HG02678 (cell line): Measurements from ENCODE around the gene SLC25A21.
"Not testable (repeated sequence)": the region's sequence is repeated elsewhere in the genome, so short reads cannot be mapped to it uniquely, and the experiment has no call there.

Source experiments
- ATAC-seq: cut with Tn5 transposase; IDR thresholded peaks from one replicate; pipeline ENCODE4 v1.9.1; 2021; ENCODE audit warnings: mild to moderate bottlenecking, moderate library complexity; ENCODE audit not compliant: unreplicated experiment

The SLC25A21 gene

DNA sequence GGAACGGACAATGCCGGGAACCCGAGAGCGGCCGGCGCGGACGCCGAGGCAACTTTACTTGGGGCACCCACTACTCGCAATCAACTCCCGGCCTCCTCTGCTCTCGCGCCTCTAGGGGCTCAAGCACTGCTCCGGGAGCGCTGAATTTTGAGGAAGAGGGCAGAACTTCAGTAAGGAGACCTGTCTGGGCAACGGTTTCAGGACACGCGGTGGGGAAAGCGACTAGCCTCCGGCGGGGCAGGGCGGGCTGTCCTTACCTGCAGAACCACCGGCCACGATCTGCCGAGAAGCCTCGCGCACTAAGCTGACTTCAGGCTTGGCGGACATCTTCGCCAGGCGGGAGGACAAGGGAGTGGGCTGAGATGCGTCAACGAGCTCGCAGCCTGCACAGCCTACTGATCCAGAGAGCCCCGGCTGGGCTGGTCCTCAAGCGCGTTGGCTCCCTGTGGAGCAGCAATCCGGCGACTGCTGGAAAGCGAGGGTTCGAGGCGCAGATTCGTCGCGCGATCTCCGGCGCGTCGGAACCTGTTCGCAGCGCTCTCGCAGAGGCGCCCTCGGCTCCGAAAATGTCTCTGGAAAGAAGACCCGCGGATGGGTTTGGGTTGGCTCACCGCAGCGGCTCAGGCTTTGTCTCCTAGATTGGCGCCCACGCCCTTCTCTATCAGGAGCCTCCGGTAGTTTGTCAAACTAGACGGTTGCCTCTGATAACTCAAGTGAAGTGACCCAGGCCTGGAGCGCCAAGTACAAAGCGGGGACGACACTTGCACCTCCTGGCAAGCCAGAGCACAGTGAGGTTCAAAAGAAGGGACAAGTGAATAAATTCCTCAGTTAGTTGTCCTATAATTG lies at the start of gene SLC25A21:
TSS of gene SLC25A21 (minus strand) at position 583 of the 846 bp plus-strand sequence.
- no peak for ATAC-seq

DNA sequence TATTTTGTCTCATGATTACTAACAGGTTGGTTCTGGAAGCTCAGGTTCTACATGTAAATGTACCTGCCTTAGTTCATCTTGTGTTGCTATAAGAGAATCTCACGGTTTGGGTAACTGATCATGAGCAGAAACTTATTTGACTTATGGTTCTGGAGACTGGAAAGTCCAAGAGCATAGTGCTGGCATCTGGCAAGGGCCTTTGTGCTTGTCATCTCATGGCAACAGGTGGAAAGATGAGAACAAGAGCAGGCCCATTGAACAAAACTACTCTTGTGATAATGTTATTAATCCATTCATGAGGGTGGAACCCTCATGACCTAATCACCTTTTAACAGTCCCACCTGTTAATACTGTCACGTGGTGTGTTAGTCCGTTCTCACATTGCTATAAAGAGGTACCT lies 48.7 kb upstream of the SLC25A21 start:
- ATAC-seq, result no peak

DNA sequence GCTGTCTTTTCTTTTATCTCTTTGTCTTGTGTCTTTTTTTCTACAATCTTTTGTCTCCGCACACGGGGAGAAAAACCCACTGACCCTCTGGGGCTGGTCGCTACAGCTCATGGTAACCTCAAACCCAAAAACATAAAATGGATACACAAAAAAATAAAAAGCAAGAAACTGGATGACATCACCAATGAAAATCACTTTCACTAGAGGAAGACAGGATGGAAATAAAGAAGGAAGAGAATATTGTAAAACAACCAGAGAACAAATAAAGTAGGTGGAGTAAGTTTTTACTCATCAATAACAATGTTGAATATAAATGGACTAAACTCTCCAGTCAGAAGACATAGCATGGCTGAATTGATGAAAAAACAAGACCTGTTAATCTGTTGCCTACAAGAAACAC lies 42.9 kb upstream of the SLC25A21 start:
- no peak for ATAC-seq

DNA sequence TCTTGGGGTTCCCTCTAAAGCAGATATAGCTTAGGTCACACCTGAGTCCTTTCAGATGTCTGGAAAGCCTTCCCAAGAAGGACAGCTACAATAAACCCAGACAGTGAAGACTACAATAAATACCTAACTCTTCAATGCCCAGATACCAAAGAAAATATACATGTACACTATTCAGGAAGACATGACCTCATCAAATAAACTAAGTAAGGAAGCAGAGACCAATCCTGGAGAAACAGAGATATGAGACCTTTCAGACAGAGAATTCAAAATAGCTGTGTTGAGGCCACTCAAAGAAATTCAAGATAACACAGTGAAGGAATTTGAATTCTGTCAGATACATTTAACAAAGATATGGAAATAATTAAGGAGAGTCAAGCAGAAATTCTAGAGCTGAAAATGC lies 40.6 kb upstream of the SLC25A21 start:
- no peak for ATAC-seq

DNA sequence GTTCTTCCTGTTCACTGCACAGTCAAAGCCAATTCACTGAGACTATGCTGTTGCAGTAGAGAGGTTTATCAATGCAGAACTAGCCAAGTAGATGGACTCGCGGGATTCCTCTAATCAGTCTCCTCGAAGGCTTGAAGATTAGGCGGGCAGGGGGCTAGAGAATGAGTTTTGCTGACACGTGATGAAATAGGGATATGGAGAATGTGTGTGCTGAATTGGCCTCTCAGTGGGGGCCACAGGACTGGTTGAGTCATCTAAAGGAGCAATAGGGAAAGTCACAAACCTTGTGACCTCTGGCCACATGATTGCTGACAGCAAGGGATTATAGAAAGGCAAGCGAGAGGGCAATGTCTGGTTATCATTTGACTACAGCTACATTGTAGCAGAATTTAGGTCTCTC lies 38.0 kb upstream of the SLC25A21 start:
- ATAC-seq, result no peak

DNA sequence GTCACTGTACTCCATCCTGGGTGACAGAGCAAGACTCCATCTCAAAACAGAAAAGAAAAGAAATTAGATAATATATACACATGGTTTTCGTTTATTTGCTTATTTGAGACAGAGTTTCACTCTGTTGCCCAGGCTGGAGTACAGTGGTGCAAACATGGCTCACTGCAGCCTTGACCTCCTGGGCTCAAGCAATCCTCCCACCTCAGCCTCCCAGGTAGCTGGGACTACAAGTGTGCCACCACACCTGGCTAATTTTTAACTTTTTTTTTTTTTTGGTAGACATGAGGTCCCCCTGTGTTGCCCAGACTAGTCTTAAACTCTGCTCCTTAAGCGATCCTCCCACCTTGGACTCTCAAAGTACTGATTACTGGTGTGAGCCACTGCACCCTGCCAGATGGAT lies 37.2 kb upstream of the SLC25A21 start:
- not testable (repeated sequence) for ATAC-seq

DNA sequence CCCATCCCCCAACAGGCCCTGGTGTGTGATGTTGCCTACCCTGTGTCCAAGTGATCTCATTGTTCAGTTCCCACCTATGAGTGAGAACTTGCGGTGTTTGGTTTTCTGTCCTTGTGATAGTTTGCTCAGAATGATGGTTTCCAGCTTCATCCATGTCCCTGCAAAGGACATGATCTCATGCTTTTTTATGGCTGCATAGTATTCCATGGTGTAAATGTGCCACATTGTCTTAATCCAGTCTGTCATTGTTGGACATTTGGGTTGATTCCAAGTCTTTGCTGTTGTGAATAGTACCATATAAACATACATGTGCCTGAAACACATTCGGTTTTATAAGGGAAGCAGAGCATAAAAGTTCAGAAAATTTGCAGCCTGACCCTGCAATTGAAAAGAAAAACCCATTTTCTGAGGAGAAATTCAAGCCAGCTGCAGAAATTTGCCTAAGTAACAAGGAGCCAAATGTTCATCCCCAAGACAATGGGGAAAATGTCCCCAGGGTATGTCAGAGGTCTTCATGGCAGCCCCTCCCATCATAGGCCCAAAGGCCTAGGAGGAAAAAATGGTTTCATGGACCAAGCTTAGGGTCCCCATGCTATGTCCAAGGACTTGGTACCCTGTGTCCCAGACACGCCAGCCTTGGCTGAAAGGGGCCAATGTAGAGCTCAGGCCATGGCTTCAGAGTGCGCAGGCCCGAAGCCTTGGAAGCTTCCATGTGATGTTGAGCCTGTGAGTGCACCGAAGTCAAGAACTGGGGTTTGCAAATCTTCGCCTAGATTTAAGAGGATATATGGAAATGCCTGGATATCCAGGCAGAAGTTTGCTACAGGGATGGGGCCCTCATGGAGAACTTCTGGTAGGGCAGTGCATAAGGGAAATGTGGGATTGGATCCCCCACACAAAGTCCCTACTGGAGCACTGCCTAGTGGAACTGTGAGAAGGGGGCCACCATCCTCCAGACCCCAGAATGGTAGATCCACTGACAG lies 33.5 kb upstream of the SLC25A21 start:
- ATAC-seq, result not testable (repeated sequence)

DNA sequence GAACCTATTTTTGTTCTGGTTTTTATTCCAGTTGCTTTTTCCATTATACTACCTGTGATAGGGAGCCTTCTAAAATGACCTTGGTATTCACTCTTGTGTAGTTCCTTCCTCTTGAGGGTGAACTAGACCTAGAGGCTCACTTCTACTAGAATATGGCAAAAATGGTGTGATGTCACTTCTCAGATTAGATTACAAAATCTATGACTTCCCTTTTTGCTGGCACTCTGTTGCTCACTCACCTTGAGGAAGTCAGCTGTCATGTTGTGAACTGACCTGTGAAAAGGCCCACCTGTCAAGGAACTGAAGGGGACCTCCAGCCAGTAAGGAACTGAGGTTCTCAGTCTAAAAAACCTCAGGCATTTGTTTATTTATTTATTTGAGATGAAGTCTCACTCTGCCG lies 31.0 kb upstream of the SLC25A21 start:
- no peak for ATAC-seq

DNA sequence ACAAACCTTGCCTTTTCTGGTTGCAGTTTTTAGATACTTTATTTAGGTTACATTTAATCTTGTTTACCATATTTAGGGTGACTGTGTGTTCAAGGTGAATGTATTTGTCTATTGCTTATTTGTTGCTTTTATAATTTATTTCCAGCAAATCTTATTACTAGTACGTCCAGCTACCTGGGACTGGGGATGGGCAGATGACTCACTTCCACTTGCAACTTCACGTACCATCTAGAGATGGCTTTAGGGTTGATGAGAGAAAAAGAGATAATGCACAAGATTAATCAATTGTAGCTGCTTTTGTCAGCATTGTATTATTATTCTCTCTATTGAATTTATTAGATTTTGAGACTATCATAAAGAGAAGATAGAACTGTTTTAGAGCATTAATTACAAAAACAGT lies 30.4 kb upstream of the SLC25A21 start:
- ATAC-seq, result no peak

DNA sequence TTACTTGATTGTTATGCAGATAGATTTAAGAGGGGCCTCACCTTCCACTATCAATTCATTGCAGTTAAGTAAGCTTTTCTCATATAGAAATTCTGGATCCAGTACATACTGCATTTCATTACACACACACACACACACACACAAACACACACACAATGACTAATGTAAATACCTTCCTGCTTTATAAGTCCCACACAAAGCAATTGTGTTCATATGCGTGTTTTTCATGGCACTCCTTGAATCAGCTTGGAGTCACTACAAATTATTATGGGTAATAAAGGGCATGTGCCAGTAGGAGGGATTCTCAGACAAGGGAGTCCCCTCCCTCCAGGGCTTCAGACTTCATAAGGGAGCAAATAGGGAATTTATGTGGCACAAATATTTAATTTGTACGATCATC lies 29.9 kb upstream of the SLC25A21 start:
- no peak for ATAC-seq

DNA sequence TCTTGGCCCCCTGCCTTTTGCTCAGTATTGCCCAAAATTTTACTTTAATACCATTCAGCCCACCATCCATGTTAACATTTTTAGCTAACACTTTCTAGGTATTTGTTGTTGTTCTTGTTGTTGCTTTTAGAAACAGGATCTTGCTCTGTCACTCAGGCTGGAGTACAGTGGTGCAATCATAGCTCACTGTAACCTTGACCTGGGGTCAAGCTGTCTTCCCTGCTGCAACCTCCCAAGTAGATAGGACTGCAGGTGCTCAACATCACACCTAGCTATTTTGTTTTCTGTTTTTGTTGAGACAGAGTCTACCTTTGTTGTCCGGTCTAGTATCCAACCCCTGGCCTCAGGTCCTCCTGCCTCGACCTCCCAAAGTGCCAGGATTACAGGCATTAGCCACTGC lies 29.3 kb upstream of the SLC25A21 start:
- no peak for ATAC-seq

DNA sequence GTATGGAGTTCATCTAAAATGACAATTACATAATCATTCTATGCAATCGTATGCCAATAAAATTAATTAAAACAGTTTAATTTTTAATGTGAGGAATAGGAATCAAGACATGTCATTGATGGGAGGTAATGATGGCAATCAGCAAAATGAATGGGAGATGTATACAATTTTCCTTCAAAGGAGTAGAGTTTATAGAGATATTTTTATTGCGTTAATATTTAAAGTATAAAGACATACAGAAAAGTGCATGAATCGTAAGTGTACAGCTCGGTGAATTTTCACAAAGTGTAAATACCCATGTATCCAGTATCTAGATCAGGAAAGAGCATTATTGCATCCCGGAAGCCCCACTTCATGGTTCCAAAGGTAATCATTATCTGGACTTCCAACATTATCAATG lies 26.5 kb upstream of the SLC25A21 start:
- no peak for ATAC-seq

DNA sequence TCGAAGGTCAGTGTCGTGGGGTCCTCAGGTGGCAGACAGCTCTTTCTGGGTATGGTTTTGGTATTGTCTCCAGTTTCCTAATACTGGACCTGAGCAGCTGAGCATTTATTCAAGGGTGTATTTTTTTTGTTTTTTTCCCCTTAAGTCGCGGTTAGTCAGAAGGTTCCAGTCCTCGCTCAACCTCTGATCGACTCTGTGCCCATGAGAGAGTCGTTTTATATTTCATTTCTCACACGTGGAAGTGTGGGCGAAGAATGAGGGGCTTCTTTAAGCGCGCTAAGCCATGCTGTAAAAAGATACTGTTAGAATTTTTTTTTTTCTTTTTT lies 25.8 kb upstream of the SLC25A21 start:
- ATAC-seq, result no peak

DNA sequence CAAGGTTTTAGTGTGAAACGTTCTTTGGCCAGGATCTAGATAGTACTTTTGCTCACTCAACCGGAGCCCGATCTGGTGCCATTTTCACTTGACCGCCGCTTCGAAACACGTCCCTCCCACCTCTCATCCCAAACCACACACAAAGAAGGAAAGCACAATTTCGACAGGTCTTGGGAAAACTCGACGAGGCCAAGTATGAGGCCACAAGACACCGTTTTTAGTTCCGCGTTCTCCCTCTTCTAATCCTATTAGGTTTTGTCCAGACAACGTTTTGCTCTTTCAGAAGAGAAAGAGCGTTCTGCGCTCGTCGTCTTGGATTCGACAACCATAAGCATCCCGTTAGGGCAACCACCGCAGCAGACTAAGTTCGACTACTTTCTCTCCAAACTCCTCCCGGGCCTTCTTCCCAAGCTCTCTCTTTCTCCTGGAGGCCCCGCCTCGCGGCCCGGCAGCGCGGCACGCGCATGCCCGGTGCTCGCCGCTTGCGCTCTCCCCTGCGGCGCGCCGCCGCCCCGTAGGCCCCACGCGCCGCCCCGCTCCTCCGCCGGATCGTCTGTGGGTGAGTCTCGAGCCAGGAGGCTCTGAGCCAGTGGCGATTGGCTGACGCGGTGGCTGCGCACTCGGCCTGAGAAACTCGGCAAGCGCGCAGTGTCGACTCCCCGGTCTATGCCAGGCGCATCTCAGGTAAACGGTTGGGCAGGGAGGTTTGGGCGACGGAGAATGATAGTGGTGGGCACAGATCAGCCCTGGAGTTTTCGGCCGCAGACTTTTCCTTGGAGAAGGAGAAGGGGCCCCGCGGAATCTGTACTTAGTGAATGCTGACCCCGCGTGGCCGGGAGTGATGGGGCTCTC lies 25.2 kb upstream of the SLC25A21 start, which contains the start of gene MIPOL1:
TSS of gene MIPOL1 (plus strand) at position 517 of the 852 bp plus-strand sequence. CDS start 49,952 bp downstream, outside the sequence.
- ATAC-seq, result no peak

DNA sequence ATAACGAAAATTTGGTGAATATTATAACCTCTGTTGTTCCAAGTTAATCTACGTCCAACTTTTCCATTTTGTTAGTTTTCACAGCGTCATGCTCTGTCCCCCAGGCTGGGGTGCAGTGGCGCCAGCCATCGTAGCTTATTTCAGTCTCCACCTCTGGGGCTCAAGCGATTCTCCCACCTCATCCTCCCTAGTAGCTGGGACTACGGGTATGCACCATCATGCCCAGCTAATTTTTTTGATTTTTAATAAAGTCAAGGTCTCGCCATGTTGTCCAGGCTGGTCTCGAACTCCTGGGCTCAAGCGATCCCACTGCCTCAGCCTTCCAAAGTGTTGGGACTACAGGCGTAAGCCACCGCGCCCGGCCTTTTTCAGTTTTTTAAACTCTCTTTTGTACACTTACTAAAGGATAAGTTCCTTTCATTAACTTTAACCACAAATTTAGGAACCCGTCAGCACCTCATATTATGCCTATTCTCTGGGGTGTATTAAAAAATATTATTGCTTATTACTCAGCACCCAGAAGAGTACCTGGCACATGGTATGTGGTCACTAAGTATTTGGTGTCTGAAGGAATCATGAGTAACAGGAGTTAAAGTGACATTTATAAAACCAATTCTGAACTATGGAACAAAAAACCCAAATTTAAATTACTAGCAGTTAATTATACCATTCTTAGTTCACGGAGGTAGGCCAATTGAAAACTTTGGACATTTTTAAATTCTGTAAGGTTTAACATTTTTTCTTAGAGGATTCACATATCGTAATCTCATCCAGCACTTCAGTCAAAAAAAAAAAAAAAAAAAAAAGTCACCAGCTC lies 24.4 kb upstream of the SLC25A21 start:
- ATAC-seq, result no peak

DNA sequence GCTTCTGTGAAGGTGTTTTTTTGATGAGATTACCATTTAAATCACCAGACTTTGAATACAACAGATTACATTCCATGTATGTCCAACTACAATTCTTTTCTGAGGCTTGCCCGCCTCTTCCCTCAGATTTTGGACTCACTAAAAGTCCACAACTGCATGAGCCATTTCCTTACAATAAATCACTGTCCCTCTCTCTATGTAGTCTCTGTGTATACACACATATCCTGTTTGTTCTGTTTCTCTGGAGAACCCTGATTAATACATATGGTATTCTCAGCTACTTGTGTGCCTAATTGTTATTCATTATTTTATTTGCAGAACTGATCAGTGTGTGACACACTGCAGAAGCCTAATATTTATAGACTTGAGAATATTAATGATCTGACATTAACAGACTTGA lies 22.9 kb upstream of the SLC25A21 start:
- no peak for ATAC-seq

DNA sequence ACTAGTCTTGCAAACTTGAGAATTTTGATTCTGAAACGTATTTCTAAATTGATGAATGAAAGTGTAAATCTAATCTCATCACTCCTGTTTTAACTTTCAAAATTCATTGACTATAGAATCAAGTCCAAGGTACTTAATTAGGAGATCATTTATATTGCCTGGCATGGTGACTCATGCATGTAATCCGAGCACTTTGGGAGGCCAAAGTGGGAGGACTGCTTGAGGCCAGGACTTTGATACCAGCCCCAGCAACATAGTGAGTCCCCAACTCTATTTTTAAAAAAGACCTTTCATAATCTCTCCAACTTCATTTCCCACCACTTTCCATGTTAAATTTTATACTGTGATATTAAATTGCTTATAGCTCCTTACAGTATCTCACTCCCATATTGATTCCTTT lies 22.3 kb upstream of the SLC25A21 start:
- no peak for ATAC-seq

DNA sequence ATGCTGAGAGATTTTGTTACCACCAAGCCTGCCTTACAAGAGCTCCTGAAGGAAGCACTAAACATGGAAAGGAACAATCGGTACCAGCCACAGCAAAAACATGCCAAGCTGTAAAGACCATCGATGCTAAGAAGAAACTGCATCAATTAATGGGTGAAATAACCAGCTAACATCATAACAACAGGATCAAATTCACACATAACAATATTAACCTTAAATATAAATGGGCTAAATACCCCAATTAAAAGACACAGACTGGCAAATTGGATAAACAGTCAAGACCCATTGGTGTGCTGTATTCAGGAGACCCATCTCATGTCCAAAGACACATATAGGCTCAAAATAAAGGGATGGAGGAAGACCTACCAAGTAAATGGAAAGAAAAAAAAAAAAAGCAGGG lies 17.3 kb upstream of the SLC25A21 start:
- ATAC-seq, result not testable (repeated sequence)

DNA sequence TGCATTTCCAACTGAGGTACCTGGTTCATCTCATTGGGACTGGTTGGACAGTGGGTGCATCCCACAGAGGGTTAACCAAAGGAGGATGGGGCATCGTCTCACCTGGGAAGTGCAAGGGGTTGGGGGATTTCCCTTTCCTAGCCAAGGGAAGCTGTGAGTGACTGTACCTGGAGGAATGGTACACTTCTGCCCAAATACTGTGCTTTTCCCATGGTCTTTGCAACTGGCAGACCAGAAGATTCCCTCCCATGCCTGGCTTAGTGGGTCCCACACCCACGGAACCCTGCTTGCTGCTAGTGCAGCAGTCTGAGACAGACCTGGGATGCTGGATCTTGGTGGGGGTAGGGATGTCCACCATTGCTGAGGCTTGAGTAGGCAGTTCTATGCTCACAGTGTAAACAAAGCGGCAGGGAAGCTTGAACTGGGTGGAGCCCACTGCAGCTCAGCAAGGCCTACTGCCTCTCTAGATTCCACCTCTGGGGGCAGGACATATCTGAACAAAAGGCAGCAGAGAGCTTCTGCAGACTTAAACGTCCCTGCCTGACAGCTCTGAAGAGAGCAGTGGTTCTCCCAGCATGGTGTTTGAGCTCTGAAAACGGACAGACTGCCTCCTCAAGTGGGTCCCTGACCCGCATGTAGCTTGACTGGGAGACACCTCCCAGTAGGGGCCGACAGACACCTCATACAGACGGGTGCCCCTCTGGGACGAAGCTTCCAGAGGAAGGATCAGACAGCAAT lies 15.6 kb upstream of the SLC25A21 start:
- ATAC-seq, result not testable (repeated sequence)
